RWPE2 (cell line): ENCODE measurements around the gene FMN2.

ENCODE experiments used
- ATAC-seq: fragments of 200-7000 bp; cut with Tn5 transposase; 3 replicates; pipeline ENCODE4 v1.9.1; 2021; ENCODE audit warnings: low read depth
- DNase-seq: peaks from one replicate; pipeline ENCODE4 v3.0.0-alpha.2; 2020; ENCODE audit warnings: low spot score
- H3K27ac ChIP-seq: fragments of 450-650 bp; 2 replicates; pipeline ENCODE4 v1.5.1; 2017; ENCODE audit warnings: mild to moderate bottlenecking; ENCODE audit not compliant: poor library complexity, severe bottlenecking
- H3K27me3 ChIP-seq: fragments of 250-450 bp; sonication (Bioruptor Pico); 2 replicates; pipeline ENCODE4 v1.5.1; 2021; ENCODE audit warnings: mild to moderate bottlenecking, moderate library complexity; ENCODE audit not compliant: insufficient read depth, poor library complexity, severe bottlenecking
- H3K36me3 ChIP-seq: fragments of 250-450 bp; sonication (Bioruptor Pico); 2 replicates; pipeline ENCODE4 v1.5.1; 2020; ENCODE audit warnings: low read depth, mild to moderate bottlenecking, moderate library complexity
- H3K4me1 ChIP-seq: fragments of 250-450 bp; sonication (Bioruptor Pico); 2 replicates; pipeline ENCODE4 v1.5.1; 2021; ENCODE audit warnings: mild to moderate bottlenecking, moderate library complexity; ENCODE audit not compliant: insufficient read depth, poor library complexity, severe bottlenecking
- H3K4me3 ChIP-seq: fragments of 250-450 bp; sonication (Bioruptor Pico); 2 replicates; pipeline ENCODE4 v1.5.1; 2021; ENCODE audit warnings: mild to moderate bottlenecking, moderate library complexity; ENCODE audit not compliant: severe bottlenecking
- H3K9me3 ChIP-seq: fragments of 250-450 bp; sonication (Bioruptor Pico); 2 replicates; pipeline ENCODE4 v1.5.1; 2021; ENCODE audit warnings: mild to moderate bottlenecking, moderate library complexity; ENCODE audit not compliant: severe bottlenecking
- CTCF ChIP-seq: fragments of 450-650 bp; IDR thresholded peaks from one replicate; pipeline ENCODE4 v1.5.1; 2017; ENCODE audit warnings: mild to moderate bottlenecking, moderate library complexity; ENCODE audit not compliant: poor library complexity, severe bottlenecking

Gene FMN2

GRCh38 chr1:240497908-240498307 lies 406.2 kb downstream of the FMN2 start:
- Histone ChIP-seq H3K27ac (no peak overlapping the region), H3K4me1 (no peaks in the 10 kb centered on the region), H3K36me3 (no peaks in the 10 kb centered on the region), H3K27me3 (no peaks in the 10 kb centered on the region), H3K4me3 (no peak overlapping the region), H3K9me3 (no peaks in the 10 kb centered on the region)
- DNase-seq (no peak), ATAC-seq (no peak)
- no peak for TF ChIP-seq CTCF

DNA sequence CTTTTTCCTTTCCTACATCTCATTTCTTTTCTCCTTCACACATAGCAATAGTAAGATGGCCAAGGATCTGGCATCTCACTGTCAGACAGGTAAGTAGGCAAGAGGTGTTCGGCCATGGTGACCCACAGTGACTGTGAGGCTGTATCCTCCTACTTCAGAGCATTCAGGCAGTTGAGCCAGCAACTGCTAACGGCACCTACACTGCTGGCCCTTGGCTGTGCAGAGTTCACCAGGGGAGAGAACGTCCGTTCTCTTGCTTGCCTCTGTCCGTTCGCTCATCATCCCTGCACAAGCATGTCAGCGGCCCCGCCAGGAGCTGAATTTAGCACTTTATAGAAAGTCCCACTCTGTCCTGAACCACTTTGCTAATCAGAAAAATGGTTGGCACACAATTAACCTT lies 406.7 kb downstream of the FMN2 start:
- Histone ChIP-seq H3K27me3 (no peaks in the 10 kb centered on the region), H3K36me3 (no peaks in the 10 kb centered on the region), H3K9me3 (no peaks in the 10 kb centered on the region), H3K4me1 (no peaks in the 10 kb centered on the region), H3K27ac (no peak overlapping the region), H3K4me3 (no peak overlapping the region)
- ATAC-seq (no peak), DNase-seq (no peak)
- no peak for TF ChIP-seq CTCF

DNA sequence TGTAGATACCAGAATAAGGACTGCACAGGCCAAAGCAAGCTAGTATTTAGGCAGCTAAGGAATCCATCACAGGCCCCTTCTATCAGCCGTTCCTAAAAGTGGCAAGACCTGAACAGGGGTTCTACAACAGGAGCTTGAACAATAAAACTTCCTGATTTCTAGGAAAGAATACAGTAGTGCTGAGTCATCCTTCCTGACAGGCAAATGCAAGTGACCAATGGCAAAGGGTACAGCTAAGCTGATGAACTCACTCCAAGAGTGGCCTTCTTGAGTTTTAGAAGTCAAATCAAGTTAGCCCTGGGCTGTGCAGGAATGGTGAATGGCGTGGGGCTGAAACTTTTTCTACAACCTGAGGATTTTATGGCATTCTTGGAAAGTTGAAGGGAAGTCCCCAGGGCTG lies 407.3 kb downstream of the FMN2 start:
- H3K9me3 ChIP-seq, result no peaks in the 10 kb centered on the region
- no peaks in the 10 kb centered on the region for H3K27me3 ChIP-seq
- TF ChIP-seq CTCF, result no peak
- DNase-seq (no peak), ATAC-seq (no peak)
- no peaks in the 10 kb centered on the region for H3K4me1 ChIP-seq
- H3K4me3 ChIP-seq, result no peak overlapping the region
- H3K36me3 ChIP-seq, result no peaks in the 10 kb centered on the region
- H3K27ac ChIP-seq, result no peak overlapping the region

DNA sequence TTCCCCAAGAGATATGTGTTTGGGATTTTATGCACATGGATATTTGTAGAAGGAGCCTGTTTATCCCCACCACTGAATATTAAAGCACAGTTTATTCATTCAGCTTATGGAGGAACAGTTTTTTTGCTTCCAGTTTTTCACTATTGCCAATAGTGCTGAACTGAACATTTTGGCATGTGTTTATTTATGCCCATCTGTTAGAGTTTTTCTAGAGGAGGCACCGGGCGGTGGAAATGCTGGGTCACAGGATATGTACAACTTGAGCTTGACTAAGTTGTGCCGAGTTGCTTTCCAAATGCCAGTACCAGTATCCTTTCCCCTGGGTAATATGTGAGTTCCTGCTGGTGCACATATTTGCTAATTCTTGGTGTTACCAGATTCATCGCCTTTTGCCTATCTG lies 409.0 kb downstream of the FMN2 start:
- TF ChIP-seq CTCF, result no peak
- H3K27ac ChIP-seq, result no peak overlapping the region
- DNase-seq, result no peak

DNA sequence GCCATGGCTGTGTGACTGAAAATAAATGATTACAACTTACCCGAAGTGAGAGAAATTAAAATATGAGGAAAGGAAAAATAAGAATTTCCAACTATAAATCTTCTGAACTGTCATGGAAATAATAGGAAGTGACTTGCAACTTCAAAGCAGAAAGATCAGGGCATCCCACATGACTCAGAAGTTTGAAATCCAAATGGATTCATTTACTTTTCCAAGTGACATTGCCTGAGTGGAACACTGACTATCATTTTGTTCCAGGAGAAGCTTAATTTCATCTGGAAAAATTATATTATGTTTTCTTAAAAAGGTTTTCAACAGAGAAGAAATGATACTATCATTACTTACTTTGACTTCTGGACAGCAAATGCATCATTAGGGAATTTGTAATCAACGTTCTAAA lies 409.4 kb downstream of the FMN2 start:
- no peak overlapping the region for H3K27ac ChIP-seq
- no peaks in the 10 kb centered on the region for H3K4me1 ChIP-seq
- no peak for DNase-seq
- H3K27me3 ChIP-seq, result no peaks in the 10 kb centered on the region
- no peaks in the 10 kb centered on the region for H3K9me3 ChIP-seq
- no peak for TF ChIP-seq CTCF
- no peak for ATAC-seq
- no peaks in the 10 kb centered on the region for H3K36me3 ChIP-seq
- no peak overlapping the region for H3K4me3 ChIP-seq

More for the DNA sequence above, 409.0 kb downstream of the FMN2 start:
- Histone ChIP-seq H3K36me3 (no peaks in the 10 kb centered on the region), H3K27me3 (no peaks in the 10 kb centered on the region), H3K4me3 (no peak overlapping the region), H3K9me3 (no peaks in the 10 kb centered on the region), H3K4me1 (no peaks in the 10 kb centered on the region)
- no peak for ATAC-seq
